ENCODE data around the gene CPA5.

GRCh38 chr7:130401578-130401977 is 57.0 kb downstream of the CPA5 start:
- TF ChIP-seq CTCF (IDR thresholded peaks at IDR 0.05) = no peak
- TF ChIP-seq ETV6 (CRISPR knock-in tag; IDR thresholded peaks at IDR 0.05) = no peak
- no peak for TF ChIP-seq TEAD4 (CRISPR knock-in tag; IDR thresholded peaks at IDR 0.05)
- TF ChIP-seq CREB1 (CRISPR knock-in tag; IDR thresholded peaks at IDR 0.05) = no peak
- TF ChIP-seq GABPB1 (CRISPR knock-in tag; IDR thresholded peaks at IDR 0.05) = no peak
- no peak for TF ChIP-seq MAX (CRISPR knock-in tag; IDR thresholded peaks at IDR 0.05)
